ENCODE measurements around the gene CAV3.
"Not testable (repeated sequence)": the region's sequence is repeated elsewhere in the genome, so short reads cannot be mapped to it uniquely, and the experiment has no call there.

CAV3 gene

GRCh38 chr3:8733332-8734094 lies at the start of gene CAV3:
CAV3 (plus strand) TSS chr3:8733802; CDS start chr3:8733877, 75 bp downstream.
- no peak for DNase-seq

DNA sequence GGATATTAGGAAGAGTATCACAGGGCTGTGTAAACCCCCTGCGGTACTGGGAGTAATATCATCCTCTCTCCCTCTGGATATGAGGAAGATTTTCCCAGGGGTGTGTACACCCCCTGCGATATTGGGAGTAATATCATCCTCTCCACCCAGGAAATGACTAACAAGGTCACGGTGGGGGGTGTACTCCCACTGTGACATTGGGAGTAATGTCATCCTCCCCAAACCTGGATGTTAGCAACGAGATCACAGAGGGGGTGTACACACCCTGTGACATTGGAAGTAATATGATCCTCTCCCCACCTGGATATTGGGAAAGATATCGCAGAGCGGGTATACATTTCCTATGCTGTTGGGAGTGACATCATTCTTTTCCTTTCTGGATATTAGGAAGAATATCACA lies 48.6 kb upstream of the CAV3 start:
- DNase-seq = not testable (repeated sequence)

- not testable (repeated sequence) for DNase-seq
These were observed 42.3 kb upstream of the CAV3 start for GRCh38 chr3:8691295-8691694.

DNA sequence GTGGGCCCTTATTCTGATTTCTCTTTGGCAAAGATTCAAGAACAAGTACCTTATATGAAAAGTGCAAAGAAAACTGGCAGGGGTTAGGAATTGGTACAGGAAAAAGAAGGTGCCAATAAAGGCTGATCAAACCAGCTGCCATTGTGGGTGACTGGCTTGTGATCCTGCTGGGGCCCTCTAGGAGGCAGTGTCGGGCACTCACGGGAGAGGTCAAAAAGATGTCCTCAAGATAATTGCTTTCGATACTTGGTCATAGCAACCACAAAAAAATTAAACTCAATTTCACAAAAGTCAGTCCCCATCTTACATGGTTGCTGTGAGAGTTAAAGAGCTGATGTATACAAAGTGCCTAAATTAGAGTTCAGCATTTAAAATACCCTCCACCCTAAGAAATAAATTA lies 31.0 kb upstream of the CAV3 start:
- DNase-seq = no peak

DNA sequence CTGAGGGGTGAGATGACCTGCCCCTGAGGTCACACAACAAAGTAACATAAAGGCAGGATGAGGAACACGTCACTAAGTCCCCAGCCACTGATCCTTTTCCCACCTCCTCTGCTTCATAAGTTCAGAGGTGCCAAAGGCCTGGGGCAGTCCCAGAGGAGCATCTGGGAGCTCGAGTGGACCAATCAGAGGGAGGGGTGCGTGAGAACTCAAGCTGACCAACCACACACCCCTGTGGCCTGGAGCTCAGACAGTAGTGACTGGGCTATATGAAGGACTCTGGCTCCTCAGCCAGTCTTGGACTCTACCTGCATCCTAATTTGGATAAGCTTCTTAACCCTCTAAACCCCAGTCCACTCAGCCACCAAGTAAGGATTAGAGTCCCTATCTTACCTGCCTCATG lies 28.0 kb upstream of the CAV3 start:
- DNase-seq = no peak

DNA sequence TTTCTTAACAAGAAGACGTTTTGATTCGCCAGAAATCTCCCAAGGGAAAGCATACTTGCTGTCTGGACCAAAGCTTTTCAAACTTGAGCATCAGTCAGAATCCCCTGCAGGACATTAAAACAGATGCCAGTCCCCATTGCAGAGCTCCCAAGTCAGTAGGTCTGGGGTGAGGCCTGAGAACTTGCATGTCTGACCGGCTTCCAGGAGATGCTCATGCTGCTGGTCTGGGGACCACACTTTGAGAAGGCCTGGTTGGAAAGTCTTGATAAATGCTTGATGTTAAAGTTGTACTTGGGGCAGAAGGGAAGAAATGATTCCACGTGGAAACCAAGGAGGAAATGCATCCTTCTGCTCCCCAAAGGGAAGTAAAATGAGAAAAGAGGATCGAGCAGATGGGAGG lies 24.3 kb upstream of the CAV3 start:
- DNase-seq = no peak

DNA sequence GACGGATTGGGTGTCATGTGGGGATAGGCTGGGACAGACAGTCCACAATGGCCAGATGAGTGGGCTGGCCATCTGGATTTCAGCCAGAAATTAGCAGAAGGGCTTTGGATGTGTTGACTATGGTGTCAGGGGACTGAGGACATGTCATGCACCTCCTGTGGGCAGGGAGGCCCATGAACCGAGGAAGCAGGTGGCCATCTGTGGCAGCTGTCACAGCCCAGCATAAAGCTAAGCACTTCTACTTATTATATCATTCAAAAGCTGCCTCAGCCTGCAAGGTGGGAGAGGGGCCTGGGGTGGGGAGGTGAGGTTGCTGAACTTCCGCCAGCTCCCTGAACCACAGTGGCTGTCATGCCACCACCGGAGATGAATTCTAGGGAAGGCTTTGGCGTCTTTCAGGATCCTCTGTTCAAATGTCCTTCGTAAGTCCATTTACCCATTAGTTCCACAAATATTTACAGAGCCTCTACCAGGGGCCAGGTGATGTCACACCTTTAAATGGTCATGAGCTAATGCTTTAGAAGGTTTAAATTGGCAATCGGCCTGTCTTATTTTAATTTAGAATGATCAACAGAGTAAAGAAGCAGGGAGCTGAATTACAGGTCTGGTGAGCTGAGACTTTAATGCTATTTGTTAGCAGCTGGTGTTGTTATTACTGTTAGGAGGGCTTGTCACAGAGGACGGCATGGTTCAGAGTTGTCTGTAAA lies 23.6 kb upstream of the CAV3 start:
- no peak for DNase-seq

DNA sequence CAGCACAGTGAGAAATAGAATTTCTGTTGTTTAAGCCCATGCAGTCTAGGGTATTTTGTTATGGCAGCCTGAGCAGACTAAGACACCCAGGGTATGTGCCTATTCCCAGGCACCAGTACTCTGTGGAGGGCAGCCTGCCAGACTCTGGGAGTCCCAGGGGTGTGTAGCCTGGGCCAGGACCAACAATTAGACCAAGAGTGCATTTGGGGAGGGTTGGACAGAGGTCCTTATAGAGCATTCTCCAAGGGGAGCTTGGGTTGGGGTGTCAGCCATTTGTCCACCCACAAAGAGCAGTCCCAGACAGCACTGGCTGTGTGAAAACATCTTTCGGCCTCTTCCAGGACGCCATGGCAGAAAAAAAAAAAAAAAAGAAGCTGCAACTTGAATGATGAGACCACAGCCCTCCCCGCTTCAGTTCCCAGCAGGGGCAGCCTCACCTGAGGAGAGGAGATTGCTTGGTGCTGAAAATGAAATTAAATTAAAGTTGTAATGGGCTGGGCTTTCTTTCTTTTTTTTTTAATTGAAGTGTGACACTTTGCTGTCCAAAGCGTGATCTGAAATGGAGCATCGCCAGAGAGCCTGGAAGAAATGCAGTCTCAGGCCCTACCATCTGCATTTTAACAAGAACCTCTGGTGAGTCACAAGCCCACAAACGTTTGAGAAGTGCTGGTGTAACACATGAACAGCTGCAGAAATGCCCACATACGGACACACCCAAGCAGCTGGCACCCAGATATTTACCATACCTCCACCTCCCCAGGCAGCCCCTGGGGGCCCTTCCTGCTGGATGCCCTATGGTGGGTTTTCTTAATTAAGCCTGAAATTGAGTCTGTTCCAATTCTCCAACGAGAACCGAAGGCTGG lies 21.3 kb upstream of the CAV3 start:
- DNase-seq = no peak

DNA sequence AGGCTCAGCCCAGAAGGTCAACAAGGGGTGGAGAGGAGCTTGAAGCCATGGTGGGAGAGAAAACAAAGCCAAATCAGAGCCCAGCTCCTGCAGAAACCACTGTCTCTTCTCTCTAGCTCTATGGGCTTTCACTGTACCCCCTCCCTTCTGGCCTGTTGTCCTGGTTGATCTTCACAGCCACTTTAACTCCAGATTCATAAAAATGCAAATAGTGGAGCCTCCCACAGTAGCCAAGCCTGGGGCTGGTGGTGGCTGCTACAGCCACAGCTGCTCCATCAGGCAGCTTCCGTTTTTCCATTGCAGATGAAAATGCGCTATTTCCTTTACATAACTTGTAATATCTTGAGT lies 20.7 kb upstream of the CAV3 start:
- no peak for DNase-seq

GRCh38 chr3:8713901-8714759 lies 19.5 kb upstream of the CAV3 start:
- DNase-seq = no peak

- DNase-seq = not testable (repeated sequence)
These were observed 17.8 kb upstream of the CAV3 start for GRCh38 chr3:8715757-8716156.

- no peak for DNase-seq
These were observed 10.8 kb upstream of the CAV3 start for GRCh38 chr3:8722808-8723207.

- DNase-seq = no peak
These were observed 10.0 kb upstream of the CAV3 start for GRCh38 chr3:8723612-8724011.

DNA sequence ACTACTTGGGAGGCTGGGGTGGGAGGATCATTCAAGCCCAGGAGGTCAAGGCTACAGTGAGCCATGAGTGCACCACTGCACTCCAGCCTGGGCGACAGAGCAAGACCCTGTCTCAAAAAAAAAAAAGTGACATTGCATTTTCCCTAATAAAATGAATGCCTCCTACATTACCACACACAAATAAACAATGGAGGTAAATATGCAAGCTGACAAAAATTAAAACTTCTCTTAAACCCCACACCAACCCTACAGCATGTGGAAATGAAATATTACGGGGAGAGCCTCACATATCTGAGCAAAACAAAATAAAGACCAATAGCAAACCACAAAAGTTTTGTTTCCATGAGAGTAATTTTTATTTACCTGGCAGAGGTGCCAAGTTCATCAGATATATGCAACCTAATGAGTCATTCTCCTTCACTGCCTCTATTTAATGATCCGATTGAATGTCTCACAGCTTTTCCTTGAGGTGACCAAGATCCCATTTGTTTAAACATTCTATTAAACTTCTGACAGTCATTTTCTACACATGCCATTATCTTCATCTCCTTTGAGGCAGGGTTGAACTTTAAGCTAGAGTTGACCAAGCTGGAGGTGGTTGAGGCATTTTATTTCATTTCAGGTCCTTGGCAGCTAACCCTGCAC lies 9.4 kb upstream of the CAV3 start:
- DNase-seq = no peak

GRCh38 chr3:8727605-8728512 lies 5.7 kb upstream of the CAV3 start:
- DNase-seq = no peak

DNA sequence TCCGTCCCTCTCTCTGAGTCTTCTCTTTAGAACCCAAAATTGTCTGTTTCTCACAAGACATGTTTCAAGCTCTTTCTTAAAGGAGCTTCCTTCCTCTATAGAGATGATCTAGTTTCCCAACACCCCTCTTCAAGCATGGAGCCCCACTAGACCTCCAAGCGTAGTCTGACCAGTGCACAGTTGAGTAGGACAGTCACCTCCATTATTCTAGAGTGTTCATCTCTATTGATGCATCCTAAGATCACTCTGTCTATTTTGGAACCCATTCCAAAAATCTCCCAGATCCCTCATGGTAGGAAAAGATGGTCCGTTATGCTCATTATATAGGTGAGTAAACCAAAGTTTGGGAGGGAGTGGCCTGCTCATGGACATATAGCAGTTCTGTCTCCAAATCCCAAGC lies 4.1 kb upstream of the CAV3 start:
- DNase-seq = no peak

DNA sequence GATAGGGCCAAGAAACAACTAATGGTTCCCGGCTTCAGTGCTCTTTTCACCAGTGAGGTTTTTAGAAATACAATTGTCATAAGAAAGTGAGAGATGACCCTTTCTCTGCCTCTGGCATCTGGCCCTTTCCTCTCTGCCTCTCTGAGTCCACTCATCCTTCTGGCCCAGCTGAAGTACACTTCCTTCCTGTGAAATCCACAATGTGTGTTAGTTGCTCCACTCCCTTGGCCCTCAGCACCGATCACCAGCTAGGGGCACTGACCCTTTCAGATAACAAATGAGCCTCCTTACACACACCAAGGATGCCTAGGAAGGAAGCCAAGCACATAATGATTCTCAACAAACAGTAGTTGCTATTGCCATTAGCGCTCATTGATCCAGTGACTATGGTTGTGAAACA lies 2.9 kb upstream of the CAV3 start:
- no peak for DNase-seq

GRCh38 chr3:8732413-8732812 lies 1.2 kb upstream of the CAV3 start:
- DNase-seq = no peak

DNA sequence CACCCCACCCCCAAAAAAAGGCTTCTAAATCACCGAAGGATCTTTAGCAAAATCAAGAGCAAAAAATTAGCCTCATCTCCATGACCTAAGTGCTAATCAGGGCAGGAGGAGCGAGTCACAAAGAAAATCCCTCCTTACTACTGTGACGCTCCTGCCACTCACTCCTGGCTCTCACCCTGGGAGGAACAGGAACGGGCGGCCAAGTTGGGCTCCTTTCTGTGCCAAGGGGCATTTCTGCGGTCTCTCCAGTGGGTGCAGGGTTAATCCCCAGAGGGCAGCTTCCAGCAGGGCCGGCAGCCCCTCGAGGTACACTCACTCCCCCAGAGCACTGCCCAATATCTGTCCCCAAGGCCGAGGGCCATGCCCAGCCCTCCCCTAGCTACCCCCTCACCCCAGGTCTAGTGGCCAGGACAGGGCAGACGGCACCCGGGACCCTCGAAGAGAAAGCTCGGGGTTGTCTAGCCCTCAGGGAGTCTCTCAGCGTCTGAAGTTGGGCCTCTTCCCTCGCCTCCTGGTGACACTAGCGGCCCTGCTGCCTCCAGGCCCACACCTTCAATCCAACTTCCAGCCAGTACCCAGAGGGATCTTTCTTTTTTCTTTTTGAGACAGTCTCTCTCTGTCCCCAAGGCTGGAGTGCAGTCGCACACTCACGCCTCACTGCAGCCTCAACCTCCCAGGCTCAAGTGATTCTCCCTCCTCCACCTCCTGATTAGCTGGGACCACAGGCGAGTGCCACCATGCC lies 706 bp downstream of the CAV3 start:
- no peak for DNase-seq

GRCh38 chr3:8734908-8735307 lies 1.3 kb downstream of the CAV3 start:
- DNase-seq = no peak
